Measurements from ENCODE around the gene STUB1. TPM values are rescaled to one million over a fixed set of nuclear protein-coding genes. Genes with fewer than 3 reads are reported as not detected.

STUB1 gene
- total RNA-seq, 1 experiment from 2014 or later = 102 TPM

- Histone ChIP-seq H2AFZ (ENCODE audit: low read length) (no peak overlapping the region), H3K79me1 (ENCODE audit: insufficient read depth, low read depth, low read length, poor library complexity, severe bottlenecking) (no peaks in the 10 kb centered on the region), H3K4me2 (ENCODE audit: insufficient read depth, insufficient read length, low read length) (no peak overlapping the region), H4K91ac (ENCODE audit: insufficient read length, low read depth, low read length) (no peak overlapping the region), H4K5ac (ENCODE audit: insufficient read length, low read depth, low read length) (no peak overlapping the region), H4K8ac (replicated peaks; ENCODE audit: insufficient read length, low read depth, low read length) (no peak overlapping the region), H3K9me3 (ENCODE audit: control insufficient read depth, low read depth, low read length) (no peaks in the 10 kb centered on the region), H3K27me3 (ENCODE audit: insufficient read depth, low read length) (0 out of 2 replicates have a peak, but pooled peaks cover under 1% of the 10 kb centered on the region), H3K9ac (ENCODE audit: extremely low read depth, insufficient read length, low read length) (no peak overlapping the region), H3T11ph (ENCODE audit: low read length) (no peak overlapping the region), H3K23ac (ENCODE audit: insufficient read length, low read depth, low read length) (no peak overlapping the region), H2BK12ac (ENCODE audit: insufficient read length, low read depth, low read length) (no peak overlapping the region), H3K27ac (ENCODE audit: insufficient read length, low read depth, low read length) (no peak overlapping the region), H3K56ac (ENCODE audit: insufficient read length, low read depth, low read length) (no peak overlapping the region), H2BK120ac (ENCODE audit: low read depth, low read length, poor library complexity, severe bottlenecking) (no peak overlapping the region), H2AK5ac (ENCODE audit: insufficient read length, low read length) (no peak overlapping the region), H3K4ac (ENCODE audit: low read depth, low read length) (no peak overlapping the region), H2BK15ac (ENCODE audit: low read depth, low read length) (no peak overlapping the region), H3K14ac (ENCODE audit: insufficient read depth, low read length) (no peak overlapping the region), H3K4me1 (ENCODE audit: insufficient read depth, low read length) (no peaks in the 10 kb centered on the region), H2BK20ac (ENCODE audit: low read depth, low read length, poor library complexity, severe bottlenecking) (no peak overlapping the region), H2BK5ac (ENCODE audit: insufficient read length, low read length) (no peak overlapping the region), H3K18ac (ENCODE audit: insufficient read length, low read depth, low read length) (no peak overlapping the region), H4K20me1 (ENCODE audit: control insufficient read depth, insufficient read depth, insufficient read length) (no peaks in the 10 kb centered on the region), H3K23me2 (ENCODE audit: insufficient read length, low read depth, low read length, poor library complexity, severe bottlenecking) (peaks cover 16% of the 10 kb centered on the region), H3K79me2 (ENCODE audit: insufficient read depth, low read length) (peaks cover 2% of the 10 kb centered on the region; the same call in 1 of the 2 replicates)
- H3K27ac Mint-ChIP-seq = no peak overlapping the region; a peak in 1 of 7 replicates
- DNase-seq = peak; percentile 63
- H3K4me1 Mint-ChIP-seq = peaks cover 10 to 26% of the 10 kb centered on the region in 2 experiments
- H3K27me3 Mint-ChIP-seq (ENCODE audit: low read depth) = peaks cover 4% of the 10 kb centered on the region
- peaks cover 15 to 46% (median 44%) of the 10 kb centered on the region in 3 experiments; a peak in 6 of 7 replicates for H3K36me3 Mint-ChIP-seq (ENCODE audit: insufficient read depth in 1 of 3, low read depth in 3 of 3)
- H3K9me3 Mint-ChIP-seq = no peaks in the 10 kb centered on the region; a peak in 1 of 5 replicates
- H3K4me3 Mint-ChIP-seq = peak overlapping the region; percentile 15 to 69; a peak in 3 of 5 replicates
- TF ChIP-seq CTCF (conservative IDR thresholded peaks at IDR 0.05) = peak; percentile 60
- WGBS (ENCODE audit: extremely low coverage, insufficient read length, low lambda C conversion rate) = no CpG with 5 or more reads among the region's 10 CpGs
Measured at GRCh38 chr16:685967-686366, 5.8 kb downstream of the STUB1 start.

Measured in H9 (cell line).